Measurements from ENCODE around the gene TBC1D17. TPM values are rescaled to one million over a fixed set of nuclear protein-coding genes. Genes with fewer than 3 reads are reported as not detected.

TBC1D17 gene
- polyA plus RNA-seq, 3 donors: 3.1 to 48.2 (median 4.5) TPM

DNA sequence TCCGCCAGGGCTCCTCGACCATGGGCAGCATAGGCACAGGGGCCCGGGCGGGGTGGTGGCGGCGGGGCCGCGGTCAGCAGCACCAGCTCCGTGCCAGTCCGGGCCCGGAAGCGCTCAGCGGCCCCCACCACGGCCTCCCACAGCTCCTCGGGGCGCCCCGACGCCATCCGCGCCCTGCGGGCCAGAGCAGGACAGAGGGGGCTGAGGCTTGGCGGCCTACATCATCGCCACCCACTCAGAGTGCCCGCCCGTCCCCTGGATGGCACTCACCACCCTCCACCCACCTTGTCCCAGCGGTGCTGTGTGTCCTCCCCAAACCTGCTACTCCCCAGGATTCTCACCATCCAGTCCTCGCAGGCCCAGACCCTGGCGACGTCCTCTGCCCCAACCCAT lies 4.4 kb upstream of the TBC1D17 start:
- Mint-ChIP-seq H3K4me1 (peaks cover 34% of the 10 kb centered on the region), H3K4me3 (no peak overlapping the region), H3K27me3 (ENCODE audit: low read depth in 3 of 3) (peaks cover 0 to 3% (median 0%) of the 10 kb centered on the region in 3 donors), H3K9me3 (no peaks in the 10 kb centered on the region), H3K36me3 (peaks cover 15 to 38% of the 10 kb centered on the region in 2 donors), H3K27ac (peak overlapping the region in 1 of 7 donors; percentile 32)
- Histone ChIP-seq H3K4me2 (replicated peaks; ENCODE audit: extremely low read depth, low read length, poor library complexity, severe bottlenecking) (no peak overlapping the region), H3K9me3 (replicated peaks in 1 of 2; ENCODE audit: control insufficient read depth in 1 of 2, insufficient read depth in 1 of 2, low read length in 2 of 2) (no peaks in the 10 kb centered on the region), H3K4me1 (ENCODE audit: control insufficient read depth in 1 of 2, insufficient read depth in 2 of 2, low read length in 2 of 2) (peaks cover 34 to 39% of the 10 kb centered on the region in 2 donors), H3K4me3 (replicated peaks in 1 of 3; ENCODE audit: low read depth in 2 of 3, low read length in 3 of 3) (no peak overlapping the region), H3K79me2 (ENCODE audit: insufficient read depth, low read length) (peaks cover 28% of the 10 kb centered on the region), H3K27ac (ENCODE audit: low read depth in 1 of 2, low read length in 2 of 2) (no peak overlapping the region), H2AFZ (ENCODE audit: insufficient read depth, low read depth, low read length, poor library complexity, severe bottlenecking) (no peak overlapping the region), H3K9ac (ENCODE audit: insufficient read depth, low read length, poor library complexity, severe bottlenecking) (no peak overlapping the region), H3K27me3 (ENCODE audit: control insufficient read depth in 2 of 2, insufficient read depth in 2 of 2, low read length in 2 of 2) (no peaks in the 10 kb centered on the region), H3K36me3 (replicated peaks in 1 of 2; ENCODE audit: control insufficient read depth in 1 of 2, insufficient read depth in 2 of 2, low read length in 2 of 2) (no peaks in the 10 kb centered on the region), H4K20me1 (ENCODE audit: insufficient read depth, low read length) (peaks cover 4% of the 10 kb centered on the region)
- TF ChIP-seq, protein P1, sequence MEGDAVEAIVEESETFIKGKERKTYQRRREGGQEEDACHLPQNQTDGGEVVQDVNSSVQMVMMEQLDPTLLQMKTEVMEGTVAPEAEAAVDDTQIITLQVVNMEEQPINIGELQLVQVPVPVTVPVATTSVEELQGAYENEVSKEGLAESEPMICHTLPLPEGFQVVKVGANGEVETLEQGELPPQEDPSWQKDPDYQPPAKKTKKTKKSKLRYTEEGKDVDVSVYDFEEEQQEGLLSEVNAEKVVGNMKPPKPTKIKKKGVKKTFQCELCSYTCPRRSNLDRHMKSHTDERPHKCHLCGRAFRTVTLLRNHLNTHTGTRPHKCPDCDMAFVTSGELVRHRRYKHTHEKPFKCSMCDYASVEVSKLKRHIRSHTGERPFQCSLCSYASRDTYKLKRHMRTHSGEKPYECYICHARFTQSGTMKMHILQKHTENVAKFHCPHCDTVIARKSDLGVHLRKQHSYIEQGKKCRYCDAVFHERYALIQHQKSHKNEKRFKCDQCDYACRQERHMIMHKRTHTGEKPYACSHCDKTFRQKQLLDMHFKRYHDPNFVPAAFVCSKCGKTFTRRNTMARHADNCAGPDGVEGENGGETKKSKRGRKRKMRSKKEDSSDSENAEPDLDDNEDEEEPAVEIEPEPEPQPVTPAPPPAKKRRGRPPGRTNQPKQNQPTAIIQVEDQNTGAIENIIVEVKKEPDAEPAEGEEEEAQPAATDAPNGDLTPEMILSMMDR (IDR thresholded peaks at IDR 0.05): no peak
- intact Hi-C loops (cut with micrococcal nuclease): no loop called here
- WGBS (ENCODE audit: insufficient coverage): 96% methylated on average over 26 of the region's 29 CpGs
- DNase-seq: no peak

DNA sequence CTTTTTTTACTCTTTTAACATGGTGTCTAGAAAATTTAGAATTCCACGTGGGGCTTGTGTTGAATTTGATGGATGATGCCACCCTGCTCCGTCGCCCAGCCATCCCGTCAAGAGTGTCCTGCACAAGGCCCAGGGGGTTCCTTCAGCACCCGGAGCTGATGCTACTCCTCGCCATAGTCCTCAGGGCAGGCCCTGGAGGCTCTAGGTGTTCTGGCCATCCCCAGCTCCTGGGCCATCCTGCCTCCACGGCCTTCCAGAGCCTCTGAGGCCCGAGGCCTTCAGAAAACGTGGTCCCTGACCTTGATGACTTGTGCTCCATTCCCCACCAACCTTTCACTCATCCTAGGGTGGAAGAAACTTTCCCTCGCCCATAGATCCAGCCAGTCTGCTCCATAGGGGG lies 3.7 kb upstream of the TBC1D17 start:
- H3K4me3 ChIP-seq (replicated peaks in 1 of 3; ENCODE audit: low read depth in 2 of 3, low read length in 3 of 3): no peak overlapping the region

More for the DNA sequence above, 3.7 kb upstream of the TBC1D17 start:
- no peak overlapping the region for H3K4me3 Mint-ChIP-seq
- H3K4me2 ChIP-seq (replicated peaks; ENCODE audit: extremely low read depth, low read length, poor library complexity, severe bottlenecking): no peak overlapping the region
- no peak overlapping the region for H3K9ac ChIP-seq (ENCODE audit: insufficient read depth, low read length, poor library complexity, severe bottlenecking)
- peaks cover 0 to under 1% (median 0%) of the 10 kb centered on the region in 7 donors for H3K9me3 Mint-ChIP-seq
- no peaks in the 10 kb centered on the region for H3K9me3 ChIP-seq (replicated peaks in 1 of 2; ENCODE audit: control insufficient read depth in 1 of 2, insufficient read depth in 1 of 2, low read length in 2 of 2)
- H3K36me3 Mint-ChIP-seq: peaks cover 16 to 41% of the 10 kb centered on the region in 2 donors
- H3K79me2 ChIP-seq (ENCODE audit: insufficient read depth, low read length): peaks cover 33% of the 10 kb centered on the region
- H3K27ac ChIP-seq (ENCODE audit: low read depth in 1 of 2, low read length in 2 of 2): no peak overlapping the region
- no peak for DNase-seq
- no peak overlapping the region for H2AFZ ChIP-seq (ENCODE audit: insufficient read depth, low read depth, low read length, poor library complexity, severe bottlenecking)
- H3K36me3 ChIP-seq (replicated peaks in 1 of 2; ENCODE audit: control insufficient read depth in 1 of 2, insufficient read depth in 2 of 2, low read length in 2 of 2): no peaks in the 10 kb centered on the region
- TF ChIP-seq, protein P1 (IDR thresholded peaks at IDR 0.05): no peak
- H3K27me3 ChIP-seq (ENCODE audit: control insufficient read depth in 2 of 2, insufficient read depth in 2 of 2, low read length in 2 of 2): no peaks in the 10 kb centered on the region
- H3K4me1 ChIP-seq (ENCODE audit: control insufficient read depth in 1 of 2, insufficient read depth in 2 of 2, low read length in 2 of 2): peaks cover 34 to 39% of the 10 kb centered on the region in 2 donors
- H4K20me1 ChIP-seq (ENCODE audit: insufficient read depth, low read length): peaks cover 10% of the 10 kb centered on the region
- no peak overlapping the region for H3K27ac Mint-ChIP-seq
- intact Hi-C loops (cut with micrococcal nuclease): no loop called here
- peaks cover 0 to 3% (median 0%) of the 10 kb centered on the region in 3 donors for H3K27me3 Mint-ChIP-seq (ENCODE audit: low read depth in 3 of 3)
- H3K4me1 Mint-ChIP-seq: peaks cover 34% of the 10 kb centered on the region
- 98% methylated on average over 6 of the region's 10 CpGs for WGBS (ENCODE audit: insufficient coverage)
